Caco-2 (cell line): Measurements from ENCODE around the gene SULT2B1. TPM values are rescaled to one million over a fixed set of nuclear protein-coding genes. Genes with fewer than 3 reads are reported as not detected.

Source experiments
- BruUV-seq: library from RNA; stranded (reverse); fragments of 400-500 nt; replicated peaks from 2 replicates; lab custom pipeline; 2021; lab: Mats Ljungman, UMichigan
- CTCF ChIA-PET: fragments of 300-600 bp; sonication (Branson Sonifier 250); formaldehyde crosslinking; loops from one replicate; lab custom pipeline; 2022; ENCODE audit warnings: antibody characterized with exemption; lab: Charles Lee
- POLR2A ChIA-PET: fragments of 300-600 bp; sonication (Branson Sonifier 250); formaldehyde crosslinking; loops from one replicate; lab custom pipeline; 2022; ENCODE audit warnings: antibody characterized with exemption; lab: Charles Lee
- DNase-seq, 2 experiments: peaks; one replicate each; pipeline versions ENCODE4 v3.0.0 to v3.0.0-alpha.2; 2020 to 2022
- H3K27me3 ChIP-seq: replicated peaks from 2 replicates; pipeline ENCODE4 v1.6.0; 2011; ENCODE audit warnings: low read length; ENCODE audit not compliant: control insufficient read depth, insufficient read depth
- H3K36me3 ChIP-seq: 2 replicates; pipeline ENCODE4 v1.5.1; 2011; ENCODE audit warnings: low read length; ENCODE audit not compliant: control insufficient read depth, insufficient read depth
- H3K4me1 ChIP-seq: fragments of 250-450 bp; sonication (Bioruptor Pico); 2 replicates; pipeline ENCODE4 v1.5.1; 2020; ENCODE audit warnings: mild to moderate bottlenecking
- H3K4me3 ChIP-seq: 2 replicates; pipeline ENCODE4 v1.5.1; 2011; ENCODE audit warnings: low read depth, mild to moderate bottlenecking, control low read depth, low read length
- H3K9me3 ChIP-seq: fragments of 250-450 bp; sonication (Bioruptor Pico); 2 replicates; pipeline ENCODE4 v1.5.1; 2020; ENCODE audit warnings: mild to moderate bottlenecking, moderate library complexity
- H3K27ac Mint-ChIP-seq: one replicate; pipeline ENCODE4 v1.8.0; 2022; ENCODE audit warnings: mixed read lengths; ENCODE audit not compliant: unreplicated experiment
- H3K27me3 Mint-ChIP-seq: one replicate; pipeline ENCODE4 v1.8.0; 2022; ENCODE audit warnings: mixed read lengths; ENCODE audit not compliant: insufficient read depth, unreplicated experiment
- H3K36me3 Mint-ChIP-seq: one replicate; pipeline ENCODE4 v1.8.0; 2022; ENCODE audit warnings: mild to moderate bottlenecking, mixed read lengths; ENCODE audit not compliant: insufficient read depth, unreplicated experiment
- H3K4me1 Mint-ChIP-seq: one replicate; pipeline ENCODE4 v1.8.0; 2022; ENCODE audit warnings: low read depth, mixed read lengths; ENCODE audit not compliant: unreplicated experiment
- H3K4me3 Mint-ChIP-seq: one replicate; pipeline ENCODE4 v1.8.0; 2022; ENCODE audit warnings: mild to moderate bottlenecking, moderate library complexity, mixed read lengths; ENCODE audit not compliant: unreplicated experiment
- H3K9me3 Mint-ChIP-seq: one replicate; pipeline ENCODE4 v1.8.0; 2022; ENCODE audit warnings: mixed read lengths; ENCODE audit not compliant: unreplicated experiment
- intact Hi-C: fragments of 100-400 bp; cut with micrococcal nuclease; formaldehyde crosslinking; loops from one replicate; pipeline ENCODE4 v1.10.0; 2022; ENCODE audit not compliant: unreplicated experiment
- total RNA-seq: library from RNA; stranded (reverse); gene quantifications from 2 replicates; pipeline ENCODE4 v1.2.3, GENCODE V29; 2022
- TF ChIP-seq, protein P1 (sequence below), 2 experiments: fragments of 200-600 bp in 1 of 2; IDR thresholded peaks; 1 replicate in 1 of 2; 2 replicates in 1 of 2; pipeline versions ENCODE4 v1.5.1 to v1.8.0; 2011 to 2022; ENCODE audit warnings: antibody characterized with exemption in 1 of 2, control low read depth in 1 of 2, inconsistent platforms in 1 of 2, low read depth in 1 of 2, low read length in 1 of 2, mild to moderate bottlenecking in 1 of 2, moderate library complexity in 1 of 2; ENCODE audit not compliant: insufficient read depth in 1 of 2, severe bottlenecking in 1 of 2, unreplicated experiment in 1 of 2

SULT2B1 gene
- total RNA-seq, 1 experiment from 2014 or later: 1.4 TPM

- POLR2A ChIA-PET: interaction anchor here (0.5 to 3.6 kb wide), 21 partner anchors 7 to 450 kb away, joined by 3 to 37 read pairs (median 7); partner anchors contain the start of genes CA11, DBP, DHDH and GYS1
- Mint-ChIP-seq H3K36me3 (peaks cover 69% of the 10 kb centered on the region), H3K27ac (peak overlapping the region; percentile 98), H3K4me3 (peak overlapping the region; percentile 96), H3K4me1 (peaks cover 33% of the 10 kb centered on the region), H3K27me3 (no peaks in the 10 kb centered on the region), H3K9me3 (no peaks in the 10 kb centered on the region)
- BruUV-seq: TSS peak; percentile 62
- intact Hi-C loops: loop anchor here (1.0 kb wide), 1 partner anchor 17 kb away; the partner anchor contains the start of gene DBP
- TF ChIP-seq, protein P1, sequence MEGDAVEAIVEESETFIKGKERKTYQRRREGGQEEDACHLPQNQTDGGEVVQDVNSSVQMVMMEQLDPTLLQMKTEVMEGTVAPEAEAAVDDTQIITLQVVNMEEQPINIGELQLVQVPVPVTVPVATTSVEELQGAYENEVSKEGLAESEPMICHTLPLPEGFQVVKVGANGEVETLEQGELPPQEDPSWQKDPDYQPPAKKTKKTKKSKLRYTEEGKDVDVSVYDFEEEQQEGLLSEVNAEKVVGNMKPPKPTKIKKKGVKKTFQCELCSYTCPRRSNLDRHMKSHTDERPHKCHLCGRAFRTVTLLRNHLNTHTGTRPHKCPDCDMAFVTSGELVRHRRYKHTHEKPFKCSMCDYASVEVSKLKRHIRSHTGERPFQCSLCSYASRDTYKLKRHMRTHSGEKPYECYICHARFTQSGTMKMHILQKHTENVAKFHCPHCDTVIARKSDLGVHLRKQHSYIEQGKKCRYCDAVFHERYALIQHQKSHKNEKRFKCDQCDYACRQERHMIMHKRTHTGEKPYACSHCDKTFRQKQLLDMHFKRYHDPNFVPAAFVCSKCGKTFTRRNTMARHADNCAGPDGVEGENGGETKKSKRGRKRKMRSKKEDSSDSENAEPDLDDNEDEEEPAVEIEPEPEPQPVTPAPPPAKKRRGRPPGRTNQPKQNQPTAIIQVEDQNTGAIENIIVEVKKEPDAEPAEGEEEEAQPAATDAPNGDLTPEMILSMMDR (IDR thresholded peaks at IDR 0.05; ENCODE audit: insufficient read depth in 1 of 2, low read depth in 1 of 2, low read length in 1 of 2, severe bottlenecking in 1 of 2, unreplicated experiment in 1 of 2): no peak
- peaks cover 35% of the 10 kb centered on the region for H3K4me1 ChIP-seq
- CTCF ChIA-PET: interaction anchor here (0.6 to 1.3 kb wide), 8 partner anchors 11 to 286 kb away, joined by 3 to 14 read pairs (median 4); partner anchors contain the start of genes SYNGR4 and TMEM143
- no peak for DNase-seq
- peak overlapping the region; percentile 85 for H3K4me3 ChIP-seq
- H3K36me3 ChIP-seq: peaks cover 13% of the 10 kb centered on the region
- H3K27me3 ChIP-seq: no peaks in the 10 kb centered on the region
- H3K9me3 ChIP-seq: no peaks in the 10 kb centered on the region
Measured at GRCh38 chr19:48619692-48620585, 68.0 kb downstream of the SULT2B1 start.

DNA sequence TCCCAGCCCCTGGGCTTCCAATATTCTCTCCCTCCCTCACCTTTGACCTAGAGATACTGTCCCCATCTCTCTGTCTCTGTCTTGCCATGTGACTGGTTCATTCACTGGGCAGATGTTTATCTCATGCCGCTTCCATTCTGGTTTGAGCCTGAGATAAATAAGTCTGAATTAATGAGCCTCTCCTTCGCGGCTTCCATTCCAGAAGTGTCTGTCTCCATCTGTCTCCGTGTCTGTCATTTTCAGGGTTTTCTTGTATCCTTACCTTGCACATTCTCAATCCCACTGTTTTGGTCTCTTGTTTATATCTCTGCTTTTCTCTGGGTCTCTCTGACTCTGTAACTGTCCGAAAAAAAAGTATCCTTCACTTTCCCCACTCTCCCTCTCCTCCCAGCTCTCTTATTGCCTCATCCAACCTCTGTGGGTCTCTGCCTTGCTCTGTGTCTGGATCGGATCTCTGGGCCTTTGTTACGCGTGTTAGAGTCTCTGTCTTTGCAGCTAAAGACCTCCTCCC is 71.6 kb downstream of the SULT2B1 start:
- H3K4me3 Mint-ChIP-seq: peak overlapping the region; percentile 87
- H3K4me1 Mint-ChIP-seq: peaks cover 46% of the 10 kb centered on the region
- CTCF ChIA-PET: interaction anchor here (0.9 to 1.3 kb wide), 5 partner anchors 15 to 232 kb away, joined by 3 to 6 read pairs (median 4); partner anchors contain the start of gene KDELR1

More for the DNA sequence above, 71.6 kb downstream of the SULT2B1 start:
- Histone ChIP-seq H3K36me3 (no peaks in the 10 kb centered on the region; the same call in 1 of the 2 replicates), H3K4me1 (peaks cover 50% of the 10 kb centered on the region), H3K27me3 (no peaks in the 10 kb centered on the region), H3K4me3 (peak overlapping the region; percentile 19), H3K9me3 (no peaks in the 10 kb centered on the region)
- BruUV-seq: no TSS peak
- H3K9me3 Mint-ChIP-seq: no peaks in the 10 kb centered on the region
- POLR2A ChIA-PET: interaction anchor here (0.6 to 1.9 kb wide), 7 partner anchors 10 to 1227 kb away, joined by 3 to 21 read pairs (median 5); partner anchors contain the start of genes DBP, PTOV1, SYNGR4 and TMEM143
- peak overlapping the region; percentile 87 for H3K27ac Mint-ChIP-seq
- TF ChIP-seq, protein P1 (IDR thresholded peaks at IDR 0.05; ENCODE audit: insufficient read depth in 1 of 2, low read depth in 1 of 2, low read length in 1 of 2, severe bottlenecking in 1 of 2, unreplicated experiment in 1 of 2): no peak
- H3K36me3 Mint-ChIP-seq: peaks cover 64% of the 10 kb centered on the region
- no peak for DNase-seq
- intact Hi-C loops: loop anchor here (1.0 kb wide), 1 partner anchor 10 kb away; no protein-coding TSS in a partner anchor
- H3K27me3 Mint-ChIP-seq: no peaks in the 10 kb centered on the region
